KBM-7 (cell line): ENCODE data around the gene PLEKHG7.
A peak's percentile ranks its signal among the peaks of the same experiment; 100 is the strongest.
"Not testable (repeated sequence)": the region's sequence is repeated elsewhere in the genome, so short reads cannot be mapped to it uniquely, and the experiment has no call there.

Experiments used
- DNase-seq: peaks from one replicate; pipeline ENCODE4 v3.0.0-alpha.2; 2015
- in situ Hi-C: fragments of 300-500 bp; cut with MboI; formaldehyde crosslinking; loops from 2 replicates; pipeline ENCODE4 v1.14.3; 2020; ENCODE audit warnings: low sequenced_read_pairs, low pct_unique_long_range_greater_than_20kb, mixed read lengths

The PLEKHG7 gene

DNA sequence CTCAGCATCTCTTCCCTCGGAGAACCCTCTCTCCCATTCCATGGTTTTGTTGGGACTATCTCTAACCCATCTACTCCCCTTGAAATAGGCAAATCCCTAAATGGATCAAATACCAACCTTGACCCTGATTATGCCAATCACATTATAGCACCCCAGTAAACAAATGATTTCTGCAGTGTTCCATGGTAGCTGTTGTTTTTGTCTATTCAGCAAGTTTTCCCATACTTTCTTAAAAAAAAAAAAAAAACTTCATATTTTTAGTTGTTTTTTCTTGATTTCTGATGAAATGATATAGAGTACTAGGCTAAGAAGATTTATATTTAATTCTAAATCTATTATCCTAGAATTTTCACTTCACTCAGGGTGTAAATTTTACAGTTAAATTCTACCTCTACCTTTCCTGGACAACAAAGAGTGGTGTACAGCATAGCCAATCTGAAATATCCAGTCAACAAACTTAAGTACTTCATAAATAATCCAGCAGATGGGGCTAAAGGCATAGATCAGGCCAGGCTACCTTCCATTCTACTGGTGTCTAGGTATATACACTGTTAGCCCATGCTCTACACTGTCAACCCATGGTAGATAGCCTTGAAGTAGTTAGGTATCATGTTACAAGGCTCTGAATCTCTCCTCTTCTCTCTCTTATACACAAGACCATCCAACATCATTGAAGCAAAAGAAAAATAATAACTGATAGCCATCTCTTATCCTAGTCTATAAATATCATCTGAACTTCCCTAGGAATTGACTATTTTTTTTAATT lies 82.2 kb downstream of the PLEKHG7 start:
- in situ Hi-C loops: no loop called here
- DNase-seq: peak; percentile 89

DNA sequence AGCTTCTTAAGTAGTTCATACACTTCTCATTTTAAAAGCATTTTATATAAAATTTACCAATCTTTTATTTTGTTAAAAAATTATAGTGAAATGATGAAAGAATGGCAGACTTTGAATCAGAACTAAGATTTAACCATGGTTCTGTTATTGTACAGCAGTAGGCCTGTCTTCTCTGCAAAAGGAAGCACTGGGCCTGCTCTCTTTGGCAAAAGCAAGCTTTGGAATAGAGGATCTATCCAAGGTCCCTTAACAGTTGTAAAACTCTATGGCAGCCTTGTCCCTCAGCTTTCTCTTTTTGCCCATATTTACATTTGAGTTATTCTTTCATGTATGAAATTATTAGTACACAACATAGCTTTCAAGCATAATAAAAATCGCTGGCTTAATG lies 82.8 kb downstream of the PLEKHG7 start:
- in situ Hi-C loops: no loop called here

DNA sequence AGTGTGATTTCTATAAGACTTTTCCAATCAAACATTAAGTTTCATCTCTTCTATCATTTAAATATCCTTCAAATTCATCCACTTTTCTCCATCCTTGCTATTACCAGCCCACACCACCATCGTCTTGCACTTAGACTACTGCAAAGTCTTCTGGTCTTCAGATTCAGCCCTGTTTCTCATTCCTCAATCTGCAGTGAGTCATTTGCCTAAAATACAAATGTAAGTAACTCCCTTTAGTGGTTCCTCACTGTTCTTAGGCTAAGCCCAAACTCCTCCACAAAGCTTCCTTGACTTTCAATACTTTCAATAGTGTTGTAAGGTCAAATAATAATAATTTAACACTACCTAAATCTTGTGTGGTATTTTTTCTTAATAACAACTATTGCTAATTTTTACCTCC lies 83.3 kb downstream of the PLEKHG7 start:
- no peak for DNase-seq
- in situ Hi-C loops: no loop called here

More for the DNA sequence above, 82.8 kb downstream of the PLEKHG7 start:
- no peak for DNase-seq

DNA sequence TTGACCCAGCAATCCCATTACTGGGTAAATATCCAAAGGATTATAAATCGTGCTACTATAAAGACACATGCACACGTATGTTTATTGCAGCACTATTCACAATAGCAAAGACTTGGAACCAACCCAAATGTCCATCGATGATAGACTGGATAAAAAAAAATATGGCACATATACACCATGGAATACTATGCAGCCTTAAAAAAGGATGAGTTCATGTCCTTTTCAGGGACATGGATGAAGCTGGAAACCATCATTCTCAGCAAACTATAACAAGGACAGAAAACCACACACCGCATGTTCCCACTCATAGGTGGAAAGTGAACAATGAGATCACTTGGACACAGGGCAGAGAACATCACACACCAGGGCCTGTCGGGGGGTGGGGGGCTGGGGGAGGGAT lies 91.6 kb downstream of the PLEKHG7 start:
- DNase-seq, in situ Hi-C loops: not testable (repeated sequence)

DNA sequence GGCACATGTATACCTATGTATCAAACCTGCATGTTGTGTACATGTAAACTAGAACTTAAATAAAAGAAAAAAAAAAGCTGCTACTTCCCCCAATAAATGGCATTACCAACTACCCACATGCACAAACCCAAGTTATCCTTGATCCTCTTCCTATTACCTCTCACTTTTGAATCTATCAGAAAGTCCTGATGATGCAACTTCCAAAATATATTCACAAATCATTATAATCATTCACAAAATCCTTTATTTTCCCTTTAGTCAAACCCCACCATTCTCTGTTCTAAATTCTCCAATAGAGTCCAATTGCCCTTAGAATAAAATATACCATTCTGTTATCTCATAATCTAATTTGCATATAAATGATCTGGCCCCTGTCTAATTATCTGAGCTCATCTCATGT lies 92.0 kb downstream of the PLEKHG7 start:
- no peak for DNase-seq
- in situ Hi-C loops: no loop called here

DNA sequence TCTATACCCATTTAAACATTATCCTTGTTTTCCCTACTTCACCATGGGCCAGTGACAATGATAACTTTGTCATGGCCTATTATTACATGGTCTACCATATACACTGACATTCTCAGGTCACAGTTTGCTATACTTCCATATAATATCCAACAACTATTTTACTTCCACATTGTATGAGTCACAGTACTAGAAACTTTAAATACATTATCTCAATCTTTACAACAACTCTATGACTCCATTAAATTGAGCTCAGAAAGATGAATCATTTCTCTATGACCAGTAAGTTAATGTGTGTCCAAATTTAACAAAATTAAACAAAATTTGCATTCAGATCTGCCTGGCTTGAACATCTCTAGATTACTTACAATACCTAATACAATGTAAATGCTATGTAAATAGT lies 93.9 kb downstream of the PLEKHG7 start:
- DNase-seq: no peak
- in situ Hi-C loops: no loop called here

DNA sequence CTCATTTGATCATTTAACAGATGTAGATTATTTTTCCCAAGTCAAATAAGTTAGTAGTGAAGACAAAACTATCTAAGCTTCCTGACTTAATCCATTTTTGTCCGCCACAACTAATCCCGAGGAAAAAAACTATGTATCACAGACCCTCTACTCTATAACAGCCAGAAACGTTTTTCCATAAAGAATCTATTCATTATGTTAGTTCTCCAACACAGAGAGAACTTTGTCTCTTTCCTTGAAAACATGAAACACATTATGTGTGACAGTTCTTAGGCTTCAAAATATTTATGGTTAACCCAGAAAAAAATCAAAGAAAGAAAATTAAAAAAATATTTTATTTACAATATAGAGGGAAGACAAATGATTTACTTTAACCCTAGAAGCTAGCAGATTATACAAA lies 100.1 kb downstream of the PLEKHG7 start:
- in situ Hi-C loops: no loop called here
- no peak for DNase-seq

DNA sequence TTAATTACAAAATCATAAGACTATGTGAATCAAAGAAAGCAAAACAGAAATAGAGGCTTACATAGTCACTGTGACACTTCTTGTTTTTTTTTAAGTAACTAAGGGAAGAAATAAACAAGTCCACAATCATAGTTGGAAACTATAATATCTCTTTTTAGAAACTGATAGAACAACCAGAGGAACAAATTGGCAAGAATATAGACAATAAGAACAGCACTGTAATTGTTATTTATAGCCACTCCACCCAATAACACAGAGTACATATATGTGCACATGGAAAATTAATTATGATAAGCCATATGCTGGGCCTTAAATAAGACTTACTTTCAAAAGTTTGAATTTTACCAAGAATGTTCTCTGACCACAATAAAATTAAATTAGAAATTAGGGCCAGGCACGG lies 101.1 kb downstream of the PLEKHG7 start:
- no peak for DNase-seq
- in situ Hi-C loops: no loop called here

DNA sequence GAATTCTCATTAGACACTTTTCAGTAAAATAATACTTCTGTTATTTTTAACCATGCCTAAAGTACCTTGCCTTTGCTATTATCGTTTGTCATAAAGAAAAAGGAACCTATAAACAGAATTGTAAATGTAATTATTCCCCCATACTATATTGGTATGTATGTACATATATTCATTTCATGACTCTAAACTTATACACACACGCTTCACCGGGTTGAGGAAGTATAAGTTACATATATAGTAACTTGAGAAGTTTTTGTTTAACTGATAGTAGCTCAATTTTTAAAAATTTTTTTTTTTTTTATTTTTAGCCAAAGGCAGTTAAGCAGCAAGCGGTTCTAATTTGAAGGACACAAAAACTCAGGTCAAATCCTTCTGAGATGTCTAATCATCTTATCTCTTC lies 107.6 kb downstream of the PLEKHG7 start:
- in situ Hi-C loops: no loop called here
- DNase-seq: no peak

DNA sequence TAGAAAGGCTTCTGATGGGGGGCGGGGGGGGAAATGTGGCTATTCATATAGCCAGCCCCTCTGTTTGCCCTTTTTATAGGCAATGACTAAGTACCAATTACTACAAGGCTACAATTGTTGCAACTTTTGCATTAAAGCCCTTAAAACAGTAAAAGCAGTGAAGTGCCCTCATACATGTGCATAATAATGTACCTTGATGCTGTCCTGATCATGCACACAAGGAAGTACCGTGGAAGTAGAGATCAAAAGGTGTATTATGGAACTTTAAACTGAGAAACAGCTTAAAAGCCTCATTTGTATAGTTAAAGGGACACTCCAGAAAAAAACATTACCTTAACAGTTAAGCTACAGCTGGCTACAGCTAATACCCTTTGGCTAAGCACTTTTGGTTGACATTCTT lies 111.8 kb downstream of the PLEKHG7 start:
- in situ Hi-C loops: no loop called here
- DNase-seq: no peak

DNA sequence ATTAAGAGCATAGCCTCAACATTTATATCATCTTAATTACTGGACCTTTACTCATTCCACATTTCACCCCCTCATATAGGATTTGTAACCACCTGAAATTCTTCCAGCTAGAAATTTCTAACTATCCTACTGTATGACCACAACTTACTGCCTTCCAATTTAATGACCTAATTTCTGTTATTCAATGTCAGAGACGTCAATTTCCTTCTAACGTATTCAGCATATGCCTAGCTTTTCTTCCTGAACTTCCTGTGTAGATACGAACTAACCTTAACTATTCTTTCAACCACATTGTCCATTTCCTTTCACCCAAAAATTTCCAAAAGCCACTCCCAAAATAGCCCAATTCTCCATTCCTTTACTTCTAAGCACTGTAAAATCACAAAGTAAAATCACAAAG lies 118.4 kb downstream of the PLEKHG7 start:
- in situ Hi-C loops: no loop called here

More for the DNA sequence above, 118.4 kb downstream of the PLEKHG7 start:
- DNase-seq: no peak
